Measurements from ENCODE around the gene MRPL1. TPM values are rescaled to one million over a fixed set of nuclear protein-coding genes. Genes with fewer than 3 reads are reported as not detected.

Gene MRPL1
- polyA plus RNA-seq, 3 donors: 4.0 to 11.8 (median 10.7) TPM

GRCh38 chr4:77843628-77844027, 19.0 kb upstream of the MRPL1 start:
- Histone ChIP-seq H2AFZ (ENCODE audit: insufficient read depth, low read depth, low read length, poor library complexity, severe bottlenecking) (peak overlapping the region; percentile 17), H4K20me1 (ENCODE audit: insufficient read depth, low read length) (no peaks in the 10 kb centered on the region), H3K4me1 (ENCODE audit: control insufficient read depth in 1 of 2, insufficient read depth in 2 of 2, low read length in 2 of 2) (no peaks in the 10 kb centered on the region), H3K36me3 (replicated peaks in 1 of 2; ENCODE audit: control insufficient read depth in 1 of 2, insufficient read depth in 2 of 2, low read length in 2 of 2) (no peaks in the 10 kb centered on the region), H3K27ac (ENCODE audit: low read depth in 1 of 2, low read length in 2 of 2) (no peak overlapping the region), H3K27me3 (ENCODE audit: control insufficient read depth in 2 of 2, insufficient read depth in 2 of 2, low read length in 2 of 2) (no peaks in the 10 kb centered on the region), H3K4me3 (replicated peaks in 1 of 3; ENCODE audit: low read depth in 2 of 3, low read length in 3 of 3) (no peak overlapping the region), H3K79me2 (ENCODE audit: insufficient read depth, low read length) (no peaks in the 10 kb centered on the region), H3K9me3 (replicated peaks in 1 of 2; ENCODE audit: control insufficient read depth in 1 of 2, insufficient read depth in 1 of 2, low read length in 2 of 2) (no peaks in the 10 kb centered on the region), H3K9ac (ENCODE audit: insufficient read depth, low read length, poor library complexity, severe bottlenecking) (no peak overlapping the region), H3K4me2 (replicated peaks; ENCODE audit: extremely low read depth, low read length, poor library complexity, severe bottlenecking) (no peak overlapping the region)
- intact Hi-C loops (cut with micrococcal nuclease): no loop called here
- no peak for TF ChIP-seq CTCF (IDR thresholded peaks at IDR 0.05)
- Mint-ChIP-seq H3K36me3 (no peaks in the 10 kb centered on the region), H3K4me1 (no peaks in the 10 kb centered on the region), H3K27ac (no peak overlapping the region), H3K4me3 (no peak overlapping the region), H3K9me3 (peaks cover 0 to 2% (median 0%) of the 10 kb centered on the region in 7 donors), H3K27me3 (ENCODE audit: low read depth in 3 of 3) (no peaks in the 10 kb centered on the region)
- WGBS (ENCODE audit: insufficient coverage): 100% methylated on average over 1 of the region's 1 CpG
- DNase-seq: no peak

GRCh38 chr4:77844363-77844762, 18.3 kb upstream of the MRPL1 start:
- no CpG with 5 or more reads among the region's 1 CpG for WGBS (ENCODE audit: insufficient coverage)
- no peaks in the 10 kb centered on the region for H3K36me3 ChIP-seq (replicated peaks in 1 of 2; ENCODE audit: control insufficient read depth in 1 of 2, insufficient read depth in 2 of 2, low read length in 2 of 2)
- H3K27me3 Mint-ChIP-seq (ENCODE audit: low read depth in 3 of 3): no peaks in the 10 kb centered on the region
- no peak overlapping the region for H3K27ac ChIP-seq (ENCODE audit: low read depth in 1 of 2, low read length in 2 of 2)
- intact Hi-C loops (cut with micrococcal nuclease): no loop called here
- no peaks in the 10 kb centered on the region for H3K4me1 Mint-ChIP-seq
- no peak overlapping the region for H3K4me2 ChIP-seq (replicated peaks; ENCODE audit: extremely low read depth, low read length, poor library complexity, severe bottlenecking)
- TF ChIP-seq CTCF (IDR thresholded peaks at IDR 0.05): no peak
- H3K4me3 ChIP-seq (replicated peaks in 1 of 3; ENCODE audit: low read depth in 2 of 3, low read length in 3 of 3): no peak overlapping the region
- H3K27me3 ChIP-seq (ENCODE audit: control insufficient read depth in 2 of 2, insufficient read depth in 2 of 2, low read length in 2 of 2): no peaks in the 10 kb centered on the region
- no peaks in the 10 kb centered on the region for H3K79me2 ChIP-seq (ENCODE audit: insufficient read depth, low read length)
- H4K20me1 ChIP-seq (ENCODE audit: insufficient read depth, low read length): no peaks in the 10 kb centered on the region
- no peak overlapping the region for H3K27ac Mint-ChIP-seq
- H3K4me3 Mint-ChIP-seq: no peak overlapping the region
- H3K4me1 ChIP-seq (ENCODE audit: control insufficient read depth in 1 of 2, insufficient read depth in 2 of 2, low read length in 2 of 2): no peaks in the 10 kb centered on the region
- peaks cover 0 to 2% (median 0%) of the 10 kb centered on the region in 7 donors for H3K9me3 Mint-ChIP-seq
- no peak overlapping the region for H2AFZ ChIP-seq (ENCODE audit: insufficient read depth, low read depth, low read length, poor library complexity, severe bottlenecking)
- no peaks in the 10 kb centered on the region for H3K9me3 ChIP-seq (replicated peaks in 1 of 2; ENCODE audit: control insufficient read depth in 1 of 2, insufficient read depth in 1 of 2, low read length in 2 of 2)
- no peak for DNase-seq
- no peak overlapping the region for H3K9ac ChIP-seq (ENCODE audit: insufficient read depth, low read length, poor library complexity, severe bottlenecking)
- no peaks in the 10 kb centered on the region for H3K36me3 Mint-ChIP-seq

All from CD14-positive monocyte (primary cell).